ENCODE results near the gene CD52.

CD52 gene, protein sequence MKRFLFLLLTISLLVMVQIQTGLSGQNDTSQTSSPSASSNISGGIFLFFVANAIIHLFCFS

DNA sequence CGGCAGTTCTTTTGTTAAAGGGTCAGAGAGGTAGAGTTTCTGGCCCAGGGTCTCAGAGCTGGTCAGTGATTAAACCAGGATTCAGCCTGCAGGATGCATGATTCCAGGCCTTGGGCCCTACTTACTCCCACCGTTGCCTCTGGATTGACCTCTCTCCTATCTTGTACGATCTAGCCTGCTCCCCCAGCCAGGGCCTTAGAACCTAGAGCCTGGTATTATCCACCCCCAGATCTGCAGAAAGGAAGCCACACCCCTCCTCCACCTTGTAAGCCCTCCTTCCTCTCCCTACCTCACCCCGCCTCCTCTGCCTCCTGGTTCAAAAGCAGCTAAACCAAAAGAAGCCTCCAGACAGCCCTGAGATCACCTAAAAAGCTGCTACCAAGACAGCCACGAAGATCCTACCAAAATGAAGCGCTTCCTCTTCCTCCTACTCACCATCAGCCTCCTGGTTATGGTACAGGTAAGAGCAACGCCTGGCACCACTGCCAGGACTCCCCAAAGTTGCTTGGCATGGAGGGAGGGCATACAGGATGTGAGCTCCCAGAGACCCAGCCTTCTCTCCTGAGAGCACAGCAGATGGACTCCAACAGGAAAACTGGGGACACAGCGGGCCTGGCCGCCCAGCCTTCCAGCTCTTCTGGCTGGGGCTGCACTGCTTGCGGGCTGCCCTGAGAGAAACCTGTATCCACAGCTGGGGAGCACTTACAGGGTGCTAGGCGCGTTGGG, at the start of gene CD52:
TSS of gene CD52 (plus strand) at position 347 of the 726 bp plus-strand sequence. CDS start at position 407, 60 bp downstream.
- no peak for DNase-seq (ENCODE audit: low spot score)

DNA sequence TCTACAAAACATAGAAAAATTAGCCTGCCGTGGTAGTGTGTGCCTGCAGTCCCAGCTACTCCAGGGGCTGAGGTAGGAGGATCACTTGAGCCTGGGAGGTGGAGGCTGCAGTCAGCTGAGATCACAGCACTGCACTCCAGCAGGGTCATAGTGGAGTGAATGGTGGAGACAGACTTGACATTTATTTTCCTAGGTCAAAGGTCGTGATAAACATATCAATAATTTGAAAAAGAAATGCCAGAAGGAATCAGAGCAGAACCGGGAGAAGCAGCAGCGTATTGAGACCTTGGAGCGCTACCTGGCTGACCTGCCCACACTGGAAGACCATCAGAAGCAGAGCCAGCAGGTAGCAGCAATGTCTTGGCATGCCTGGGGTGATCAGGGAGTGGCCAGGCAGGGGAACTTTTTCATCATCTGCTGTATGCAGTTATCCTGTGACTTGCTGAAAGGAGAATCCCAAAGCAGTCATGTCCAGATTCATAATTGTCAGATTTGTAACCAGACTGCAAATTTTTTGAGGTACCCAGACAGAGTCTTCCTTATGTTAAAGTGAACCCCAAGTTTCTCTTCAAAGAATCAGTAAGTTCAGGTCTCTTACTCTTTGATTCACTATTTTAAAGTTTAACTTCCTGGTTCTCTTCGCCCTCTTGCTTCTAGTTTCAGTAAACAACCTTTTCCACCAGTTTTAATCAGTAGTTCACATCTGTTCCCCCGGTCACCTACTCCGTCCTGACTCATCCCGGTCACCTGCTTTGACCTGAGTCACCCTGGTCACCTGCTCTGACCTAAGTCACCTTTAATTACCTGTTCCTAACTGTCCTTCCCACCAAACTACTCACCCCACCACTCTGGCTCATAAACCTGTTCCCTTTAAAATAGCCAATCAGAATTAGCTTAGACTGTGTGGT, 49.2 kb upstream of the CD52 start:
- DNase-seq (ENCODE audit: low spot score): no peak

DNA sequence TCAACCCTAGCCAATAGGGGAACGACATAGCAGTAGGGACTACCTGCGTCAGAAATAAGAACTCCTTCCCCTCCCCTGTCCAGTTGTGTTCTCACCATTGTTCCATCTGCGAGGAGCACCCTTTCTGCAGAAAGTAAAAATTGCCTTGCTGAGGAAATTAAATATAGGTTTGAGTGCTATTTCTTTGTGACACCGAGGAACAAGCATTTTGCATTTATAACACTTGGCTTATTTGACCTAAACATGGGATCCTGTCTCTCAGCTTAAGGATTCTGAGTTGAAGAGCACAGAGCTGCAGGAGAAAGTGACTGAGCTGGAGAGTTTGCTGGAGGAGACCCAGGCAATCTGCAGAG, 48.6 kb upstream of the CD52 start:
- DNase-seq (ENCODE audit: low spot score): no peak

DNA sequence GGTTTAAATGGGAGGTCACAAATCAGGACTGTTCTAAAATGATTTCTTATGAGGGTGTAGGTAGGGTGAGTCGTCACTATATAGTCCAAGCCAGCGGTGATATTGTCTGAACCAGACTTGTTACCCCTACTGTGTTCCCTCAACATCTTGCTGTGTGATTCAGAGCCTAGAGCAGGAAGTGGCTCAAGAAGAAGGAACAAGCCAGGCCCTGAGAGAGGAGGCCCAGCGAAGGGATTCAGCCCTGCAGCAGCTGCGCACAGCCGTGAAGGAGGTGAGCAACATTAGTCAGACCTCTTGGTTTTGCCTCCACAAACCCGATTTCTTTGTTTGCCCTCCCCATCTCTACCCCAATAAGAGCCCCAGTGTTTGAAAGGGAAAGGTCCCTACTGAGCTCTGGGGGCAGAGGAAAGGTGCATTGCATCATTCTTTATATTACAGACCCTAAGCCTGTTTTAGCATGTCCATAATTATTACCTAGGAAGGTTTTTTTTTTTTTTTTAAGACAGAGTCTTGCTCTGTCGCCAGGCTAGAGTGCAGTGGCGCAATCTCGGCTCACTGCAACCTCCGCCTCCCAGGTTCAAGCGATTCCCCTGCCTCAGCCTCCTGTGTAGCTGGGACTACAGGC, 42.8 kb upstream of the CD52 start:
- no peak for DNase-seq (ENCODE audit: low spot score)

DNA sequence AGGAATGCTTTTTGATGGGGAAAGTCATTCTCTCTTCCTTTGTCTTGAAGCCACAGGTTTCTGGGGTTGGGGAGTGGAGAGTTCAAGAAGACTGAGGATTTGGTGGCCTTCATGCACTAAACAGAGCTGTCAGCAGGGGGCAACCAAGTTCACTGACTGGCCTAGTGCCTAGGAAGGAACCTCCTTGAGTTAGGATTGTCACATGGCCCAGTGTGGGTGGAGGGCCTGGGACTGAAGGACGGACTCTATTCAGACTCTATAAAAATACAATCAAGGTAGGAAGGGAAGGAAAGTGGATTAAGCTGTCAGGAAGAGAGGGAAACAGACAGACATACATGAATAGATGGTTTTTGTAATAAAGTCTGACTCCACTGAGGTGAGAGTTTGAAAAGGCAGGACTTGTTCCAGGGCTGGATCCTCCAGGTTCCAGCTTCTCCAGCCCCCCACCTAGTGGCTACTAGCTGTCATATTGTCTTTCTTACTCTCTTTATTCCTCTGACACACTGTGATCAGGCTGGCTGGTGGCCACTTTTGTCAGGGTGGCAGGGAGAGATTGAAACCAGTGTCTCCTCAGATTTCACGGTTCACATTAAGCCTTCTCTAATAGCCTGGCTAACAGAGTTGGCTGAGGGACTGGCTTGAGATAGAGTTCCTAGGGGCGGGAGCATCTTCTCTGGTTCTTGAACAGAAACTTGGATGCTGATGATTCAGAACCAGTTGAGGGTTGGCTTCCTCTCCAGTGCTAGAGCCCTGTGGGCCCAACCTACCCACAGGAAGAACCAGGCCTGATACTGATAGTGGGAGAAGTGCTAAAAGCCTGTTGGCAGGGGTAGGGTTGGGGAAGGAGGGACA, 42.0 kb upstream of the CD52 start:
- DNase-seq (ENCODE audit: low spot score): peak; percentile 93

DNA sequence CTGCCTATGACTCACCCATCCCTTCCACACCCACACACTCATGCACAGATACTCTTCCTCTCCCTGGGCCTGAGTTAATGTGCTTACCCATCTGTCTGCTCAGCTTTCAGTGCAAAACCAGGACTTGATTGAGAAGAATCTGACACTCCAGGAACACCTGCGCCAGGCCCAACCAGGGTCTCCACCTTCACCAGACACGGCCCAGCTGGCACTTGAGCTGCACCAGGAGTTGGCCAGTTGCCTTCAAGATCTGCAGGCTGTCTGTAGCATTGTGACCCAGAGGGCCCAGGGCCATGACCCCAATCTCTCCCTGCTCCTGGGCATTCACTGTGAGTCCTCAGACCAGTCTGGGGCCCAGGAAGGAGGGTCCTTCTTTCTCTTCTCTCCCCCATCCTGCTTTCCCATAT, 41.3 kb upstream of the CD52 start:
- DNase-seq (ENCODE audit: low spot score): no peak

DNA sequence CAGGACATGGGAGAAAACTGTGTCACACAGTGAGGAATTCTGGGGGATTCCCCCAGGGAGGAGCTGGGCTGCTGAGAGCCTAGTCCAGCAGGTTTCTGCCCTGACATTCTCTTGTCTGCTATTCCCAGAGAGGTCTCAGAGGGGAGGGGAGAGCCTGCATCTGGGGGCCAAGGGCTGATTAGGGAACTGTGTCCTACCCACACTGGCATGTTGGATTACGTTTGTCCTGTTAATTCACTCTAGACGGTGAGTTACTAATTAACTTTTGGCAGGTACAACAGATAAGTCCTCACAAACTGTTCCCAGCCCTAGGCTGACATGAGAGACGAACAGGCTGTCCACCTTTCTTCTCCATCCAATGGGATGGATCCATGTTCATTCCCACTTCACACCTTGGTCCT, 40.5 kb upstream of the CD52 start:
- no peak for DNase-seq (ENCODE audit: low spot score)

DNA sequence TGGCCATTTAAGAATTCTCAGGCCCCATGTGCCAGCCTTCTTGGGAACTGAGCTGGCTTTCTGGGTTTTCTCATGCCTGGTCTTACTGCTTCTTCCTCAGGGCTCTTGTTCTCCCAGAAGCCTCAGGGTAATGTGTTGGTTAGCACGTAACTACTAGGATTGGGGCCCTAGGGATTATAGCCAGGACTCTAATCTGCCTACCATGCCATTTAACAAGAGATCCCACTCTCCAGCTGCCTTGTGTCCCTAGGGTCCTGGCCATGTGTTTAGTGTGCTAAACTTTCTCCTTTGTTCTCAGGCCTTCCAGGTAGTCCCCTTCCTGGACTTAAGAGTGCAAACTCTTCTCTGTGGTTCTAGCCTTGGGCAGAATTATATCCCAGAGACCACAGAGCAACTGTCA, 40.0 kb upstream of the CD52 start:
- no peak for DNase-seq (ENCODE audit: low spot score)

DNA sequence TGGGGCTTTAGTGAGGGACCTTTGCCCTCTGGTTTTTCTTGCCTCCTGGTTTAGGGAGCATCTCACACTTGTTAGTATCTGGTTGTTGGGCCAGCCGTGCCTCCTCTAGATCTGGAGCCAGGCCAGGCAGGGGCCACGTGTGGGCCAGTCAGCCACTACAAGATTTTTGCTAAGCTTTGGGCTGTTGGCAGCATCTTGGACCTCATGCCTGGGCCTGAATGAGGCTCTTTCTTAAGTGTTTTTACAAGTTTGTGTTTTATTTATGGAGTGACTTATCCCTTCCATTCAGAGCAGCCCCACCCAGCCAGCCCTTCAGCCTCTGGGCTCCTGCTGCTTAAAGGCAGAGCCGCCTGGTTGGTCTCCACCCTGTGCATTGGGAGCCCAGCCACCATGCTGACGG, 39.5 kb upstream of the CD52 start:
- peak; percentile 80 for DNase-seq (ENCODE audit: low spot score)

DNA sequence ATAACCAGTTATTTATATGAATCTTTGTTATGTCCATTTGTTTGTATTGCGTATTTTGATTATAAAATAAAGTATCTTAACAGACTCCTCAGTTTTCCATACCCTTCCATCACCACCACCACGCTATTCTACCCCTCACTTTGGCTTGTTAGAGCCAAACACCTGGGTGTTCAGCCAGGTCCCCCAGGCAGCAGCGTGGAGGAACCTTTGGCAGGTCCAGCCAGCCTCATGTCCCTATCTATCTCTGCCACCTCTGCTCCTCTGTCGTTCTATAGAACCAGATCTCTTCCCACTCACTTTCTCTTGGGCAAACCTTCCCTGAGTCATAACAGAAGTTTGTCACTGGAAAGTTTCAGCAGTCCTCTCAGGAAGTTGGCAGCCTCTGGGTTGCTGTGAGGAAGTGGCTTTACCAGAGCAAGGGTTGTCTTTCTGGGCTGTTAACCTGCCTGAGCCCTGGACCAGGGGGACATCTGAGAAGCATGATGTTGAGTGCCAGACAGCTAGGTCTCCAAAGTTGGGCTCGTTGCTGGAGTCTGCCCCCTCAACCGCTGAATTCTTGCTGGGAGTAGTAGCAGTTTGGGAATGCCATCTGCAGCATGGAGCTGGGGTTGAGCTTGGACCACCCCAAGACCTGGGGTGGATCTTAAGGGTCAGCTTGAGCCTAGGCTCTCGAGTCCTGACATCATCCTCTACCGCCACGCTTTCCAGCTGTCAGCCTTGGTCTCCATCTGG, 38.9 kb upstream of the CD52 start:
- peak; percentile 64 for DNase-seq (ENCODE audit: low spot score)

DNA sequence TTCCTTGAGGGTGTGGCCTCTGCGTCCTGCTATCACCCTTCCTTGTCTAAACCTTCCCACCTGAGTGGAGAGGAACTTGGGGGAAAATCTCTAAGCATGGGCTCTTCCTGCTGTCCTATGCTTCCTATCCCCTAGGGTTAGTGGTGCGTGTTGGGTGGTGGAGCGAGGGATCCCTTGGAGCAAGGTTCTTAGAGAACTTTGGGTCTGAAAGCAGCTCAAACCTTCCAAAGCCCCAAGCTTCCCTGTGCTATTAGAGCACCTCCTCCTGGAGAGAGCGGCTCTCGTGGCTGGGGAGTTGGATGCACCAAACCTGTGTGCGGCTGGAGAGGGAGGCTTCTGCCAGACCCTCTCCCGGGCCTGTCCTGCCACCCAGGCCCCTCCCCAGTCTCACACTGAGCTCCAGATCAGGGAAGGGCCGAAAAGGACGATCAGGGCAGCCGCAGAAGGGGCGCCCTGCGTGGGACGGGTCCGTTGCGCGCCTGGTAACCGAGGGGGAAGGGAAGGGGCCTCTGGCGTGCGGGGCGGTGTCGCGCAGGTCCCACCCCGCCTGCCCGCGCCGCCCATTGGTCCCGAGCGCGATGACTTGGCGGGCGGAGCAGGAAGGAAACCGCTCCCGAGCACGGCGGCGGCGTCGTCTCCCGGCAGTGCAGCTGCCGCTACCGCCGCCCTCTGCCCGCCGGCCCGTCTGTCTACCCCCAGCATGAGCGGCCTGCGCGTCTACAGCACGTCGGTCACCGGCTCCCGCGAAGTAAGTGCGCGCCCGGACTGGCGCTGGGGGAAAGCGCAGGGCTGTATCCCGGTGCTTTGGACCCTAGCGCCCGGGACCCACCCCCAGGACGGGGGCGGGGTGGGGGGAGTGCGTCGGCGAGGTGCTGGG, 38.1 kb upstream of the CD52 start, which contains the start of gene SH3BGRL3:
TSS of gene SH3BGRL3 (plus strand) at position 631 of the 877 bp plus-strand sequence. CDS start at position 701, 70 bp downstream.
- peak; percentile 87 for DNase-seq (ENCODE audit: low spot score)

DNA sequence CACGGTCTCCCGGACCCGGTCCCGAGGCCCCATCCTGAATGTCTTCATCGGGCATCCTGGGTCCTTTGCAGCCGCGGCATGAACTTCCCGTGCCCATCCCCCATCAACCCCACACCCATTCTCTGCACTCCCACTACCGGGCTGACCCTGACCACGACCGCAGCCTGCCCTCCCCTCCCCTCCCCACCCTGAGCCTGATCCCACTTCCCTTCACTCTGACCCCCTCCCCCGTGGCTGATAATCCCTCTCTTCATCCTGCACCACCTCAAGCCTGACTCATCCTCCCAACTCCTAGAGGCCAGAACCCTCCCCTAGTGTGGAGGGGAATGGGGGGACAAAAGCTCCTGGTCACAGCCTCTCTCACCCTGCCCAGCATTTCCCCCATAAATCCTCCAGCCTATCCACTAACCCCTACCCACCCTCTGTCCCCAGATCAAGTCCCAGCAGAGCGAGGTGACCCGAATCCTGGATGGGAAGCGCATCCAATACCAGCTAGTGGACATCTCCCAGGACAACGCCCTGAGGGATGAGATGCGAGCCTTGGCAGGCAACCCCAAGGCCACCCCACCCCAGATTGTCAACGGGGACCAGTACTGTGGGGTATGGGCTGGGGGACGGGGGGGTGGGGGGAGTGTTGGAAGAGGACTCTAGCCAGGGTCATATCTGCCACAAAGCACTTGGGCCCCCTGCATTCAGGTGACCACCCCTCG, 37.3 kb upstream of the CD52 start:
- DNase-seq (ENCODE audit: low spot score): peak; percentile 43

DNA sequence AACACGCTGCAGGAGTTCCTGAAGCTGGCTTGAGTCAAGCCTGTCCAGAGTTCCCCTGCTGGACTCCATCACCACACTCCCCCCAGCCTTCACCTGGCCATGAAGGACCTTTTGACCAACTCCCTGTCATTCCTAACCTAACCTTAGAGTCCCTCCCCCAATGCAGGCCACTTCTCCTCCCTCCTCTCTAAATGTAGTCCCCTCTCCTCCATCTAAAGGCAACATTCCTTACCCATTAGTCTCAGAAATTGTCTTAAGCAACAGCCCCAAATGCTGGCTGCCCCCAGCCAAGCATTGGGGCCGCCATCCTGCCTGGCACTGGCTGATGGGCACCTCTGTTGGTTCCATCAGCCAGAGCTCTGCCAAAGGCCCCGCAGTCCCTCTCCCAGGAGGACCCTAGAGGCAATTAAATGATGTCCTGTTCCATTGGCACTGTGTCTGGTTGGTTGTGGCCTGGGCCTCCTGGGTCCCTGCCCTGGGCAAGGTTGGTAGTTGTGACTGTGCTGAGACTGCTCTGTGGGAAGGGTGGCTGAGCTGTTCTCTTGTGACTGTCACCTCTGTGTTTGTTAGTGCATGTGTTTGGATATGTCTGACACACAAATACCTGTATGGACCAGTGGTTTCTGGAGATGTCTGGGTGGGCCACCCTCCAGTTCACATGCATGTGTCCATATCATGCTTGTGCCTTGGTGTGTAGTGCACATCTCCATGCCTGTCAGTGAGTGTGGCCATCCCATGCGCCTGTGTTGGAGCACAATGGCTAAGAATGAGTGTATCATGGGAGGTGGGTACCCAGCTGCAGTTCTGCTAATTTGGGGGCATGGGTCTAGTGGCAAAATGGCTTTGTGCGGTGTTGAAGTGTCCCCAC, 36.4 kb upstream of the CD52 start:
- no peak for DNase-seq (ENCODE audit: low spot score)

DNA sequence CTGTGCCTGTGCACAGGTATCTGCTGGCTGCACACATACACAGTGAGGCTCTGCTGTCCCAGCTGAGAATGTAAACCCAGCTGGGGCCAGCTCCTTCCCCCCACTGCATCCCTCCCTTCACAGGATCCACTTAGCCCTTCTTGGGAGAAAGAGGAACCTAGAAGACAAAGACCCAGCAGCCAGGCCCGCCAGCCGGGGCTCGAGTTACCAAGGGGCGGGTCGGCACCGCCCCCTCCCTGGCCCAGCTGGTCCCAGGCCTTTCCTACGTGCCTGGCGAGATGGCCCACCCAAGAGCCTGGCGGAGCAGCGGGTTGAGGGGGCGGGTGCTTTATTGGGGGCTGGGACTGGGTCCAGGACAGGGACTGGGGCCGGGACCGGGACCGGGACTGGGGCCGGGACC, 35.8 kb upstream of the CD52 start:
- DNase-seq (ENCODE audit: low spot score): no peak

DNA sequence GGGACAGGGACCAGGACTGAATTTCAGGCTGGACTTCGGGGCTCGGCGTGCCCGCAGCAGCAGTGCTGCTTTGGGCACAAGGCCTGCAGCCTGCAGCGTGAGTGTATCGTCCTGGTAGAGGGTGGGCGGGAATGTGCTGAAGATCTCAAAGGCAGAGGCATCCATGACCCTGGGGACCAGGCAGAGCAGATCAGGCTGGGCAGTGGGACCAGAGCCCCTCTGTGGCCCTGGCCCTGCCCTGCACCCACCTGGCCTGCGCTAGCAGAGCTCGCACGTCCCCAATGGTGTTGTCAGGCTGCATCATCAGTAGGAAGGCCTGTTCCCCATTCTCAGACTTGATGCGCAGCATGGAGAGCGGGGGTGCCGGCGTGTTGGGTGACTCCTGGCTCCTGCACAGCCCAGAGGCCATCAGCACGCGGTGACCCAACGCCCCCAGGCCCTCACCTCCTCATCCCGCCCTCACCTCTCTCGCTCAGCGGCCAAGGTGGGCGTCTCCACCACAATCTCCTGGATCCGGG, 35.3 kb upstream of the CD52 start:
- no peak for DNase-seq (ENCODE audit: low spot score)

DNA sequence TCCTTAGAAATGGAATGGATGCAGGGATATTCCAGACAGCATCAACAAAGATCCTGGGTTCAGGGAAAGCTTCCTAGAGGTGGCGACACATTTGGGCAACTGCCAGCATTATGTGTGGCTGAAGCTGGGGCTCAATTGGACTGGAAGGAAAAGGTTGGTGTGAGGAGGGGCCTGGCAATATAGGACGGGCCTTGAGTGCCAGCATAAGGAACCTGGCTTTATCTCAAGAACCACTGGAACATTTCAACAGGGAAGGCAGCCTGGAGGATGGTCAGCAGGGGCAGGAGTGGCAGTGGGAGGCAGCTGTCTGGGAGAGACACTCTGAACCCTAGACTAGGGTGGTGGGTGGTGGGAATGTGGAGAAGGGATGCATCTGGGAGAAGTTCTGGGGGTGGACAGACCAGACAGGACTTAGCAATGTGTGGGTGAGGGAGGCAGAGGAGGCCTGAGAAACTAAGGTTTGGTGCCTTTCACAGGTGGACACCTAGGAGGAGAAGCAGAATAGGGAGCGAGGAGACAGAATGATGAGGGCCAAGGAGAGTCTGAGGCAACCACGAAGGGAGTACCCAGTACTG, 34.4 kb upstream of the CD52 start:
- DNase-seq (ENCODE audit: low spot score): no peak

DNA sequence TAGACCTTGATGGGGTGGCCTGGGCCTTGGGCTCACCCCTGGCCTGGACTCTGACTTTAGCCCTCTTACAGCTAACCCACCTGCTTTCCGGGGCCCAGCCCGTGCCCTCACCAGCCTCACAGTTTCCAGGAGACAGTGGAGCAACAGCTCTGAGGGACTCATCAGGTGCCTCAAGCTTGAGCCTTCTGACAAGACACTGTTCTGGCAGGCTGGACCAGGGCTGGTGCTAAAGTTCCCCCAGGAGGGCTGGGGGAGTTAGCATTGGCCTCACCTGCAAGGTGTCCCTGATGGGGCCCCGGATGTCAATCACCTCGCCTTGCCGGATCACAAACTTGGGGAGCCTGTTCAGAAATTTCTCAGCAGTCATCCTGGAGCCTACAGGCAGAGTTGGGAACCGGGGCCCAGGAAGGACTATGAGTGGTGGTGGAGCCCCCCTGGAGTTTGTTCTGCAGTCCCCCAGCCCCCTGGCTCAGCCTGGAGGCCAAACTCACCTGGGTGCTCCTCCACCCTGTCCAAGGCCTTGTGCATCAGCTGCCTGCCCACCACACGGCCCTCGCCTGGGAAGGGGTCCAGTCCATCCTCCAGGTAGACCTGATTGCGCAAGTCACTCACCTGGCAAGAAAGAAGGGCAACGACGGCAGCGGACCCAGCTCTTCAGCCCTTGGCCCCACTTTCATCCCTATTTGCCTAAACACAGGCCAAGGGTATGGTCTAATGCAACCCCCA, 33.7 kb upstream of the CD52 start:
- no peak for DNase-seq (ENCODE audit: low spot score)

All from hematopoietic multipotent progenitor cell treated with erythropoietin and hydrocortisone succinate and interleukin-3 and kit ligand, for 17 days (in vitro differentiated cells).